ENCODE measurements around the gene ZNF423. TPM values are rescaled to one million over a fixed set of nuclear protein-coding genes. Genes with fewer than 3 reads are reported as not detected.

Gene ZNF423
- total RNA-seq, 1 experiment from 2014 or later: 0.20 TPM

GRCh38 chr16:49530427-49530970, 325.4 kb downstream of the ZNF423 start:
- ChIA-PET CTCF (interaction anchor here (0.6 kb wide), 1 partner anchor 38 kb away, joined by 3 read pairs; no protein-coding TSS in a partner anchor), POLR2A (no interaction called here)
- Histone ChIP-seq H3K4me1 (no peaks in the 10 kb centered on the region), H3K27me3 (replicated peaks; ENCODE audit: control insufficient read depth, insufficient read depth, low read length) (peaks cover 1% of the 10 kb centered on the region), H3K9me3 (no peaks in the 10 kb centered on the region), H3K36me3 (ENCODE audit: control insufficient read depth, insufficient read depth, low read length) (no peaks in the 10 kb centered on the region), H3K4me3 (ENCODE audit: low read depth, low read length) (no peak overlapping the region)
- H3K36me3 Mint-ChIP-seq (ENCODE audit: insufficient read depth, unreplicated experiment): no peaks in the 10 kb centered on the region
- H3K4me3 Mint-ChIP-seq (ENCODE audit: unreplicated experiment): no peak overlapping the region
- H3K9me3 Mint-ChIP-seq (ENCODE audit: unreplicated experiment): no peaks in the 10 kb centered on the region
- no TSS peak for BruUV-seq (replicated peaks)
- DNase-seq: no peak
- H3K4me1 Mint-ChIP-seq (ENCODE audit: low read depth, unreplicated experiment): no peaks in the 10 kb centered on the region
- TF ChIP-seq, protein P1, sequence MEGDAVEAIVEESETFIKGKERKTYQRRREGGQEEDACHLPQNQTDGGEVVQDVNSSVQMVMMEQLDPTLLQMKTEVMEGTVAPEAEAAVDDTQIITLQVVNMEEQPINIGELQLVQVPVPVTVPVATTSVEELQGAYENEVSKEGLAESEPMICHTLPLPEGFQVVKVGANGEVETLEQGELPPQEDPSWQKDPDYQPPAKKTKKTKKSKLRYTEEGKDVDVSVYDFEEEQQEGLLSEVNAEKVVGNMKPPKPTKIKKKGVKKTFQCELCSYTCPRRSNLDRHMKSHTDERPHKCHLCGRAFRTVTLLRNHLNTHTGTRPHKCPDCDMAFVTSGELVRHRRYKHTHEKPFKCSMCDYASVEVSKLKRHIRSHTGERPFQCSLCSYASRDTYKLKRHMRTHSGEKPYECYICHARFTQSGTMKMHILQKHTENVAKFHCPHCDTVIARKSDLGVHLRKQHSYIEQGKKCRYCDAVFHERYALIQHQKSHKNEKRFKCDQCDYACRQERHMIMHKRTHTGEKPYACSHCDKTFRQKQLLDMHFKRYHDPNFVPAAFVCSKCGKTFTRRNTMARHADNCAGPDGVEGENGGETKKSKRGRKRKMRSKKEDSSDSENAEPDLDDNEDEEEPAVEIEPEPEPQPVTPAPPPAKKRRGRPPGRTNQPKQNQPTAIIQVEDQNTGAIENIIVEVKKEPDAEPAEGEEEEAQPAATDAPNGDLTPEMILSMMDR (IDR thresholded peaks at IDR 0.05; ENCODE audit: insufficient read depth in 1 of 2, low read depth in 1 of 2, low read length in 1 of 2, severe bottlenecking in 1 of 2, unreplicated experiment in 1 of 2): no peak
- intact Hi-C loops (cut with micrococcal nuclease; ENCODE audit: unreplicated experiment): no loop called here
- H3K27me3 Mint-ChIP-seq (ENCODE audit: insufficient read depth, unreplicated experiment): peaks cover 32% of the 10 kb centered on the region
- H3K27ac Mint-ChIP-seq (ENCODE audit: unreplicated experiment): no peak overlapping the region

DNA sequence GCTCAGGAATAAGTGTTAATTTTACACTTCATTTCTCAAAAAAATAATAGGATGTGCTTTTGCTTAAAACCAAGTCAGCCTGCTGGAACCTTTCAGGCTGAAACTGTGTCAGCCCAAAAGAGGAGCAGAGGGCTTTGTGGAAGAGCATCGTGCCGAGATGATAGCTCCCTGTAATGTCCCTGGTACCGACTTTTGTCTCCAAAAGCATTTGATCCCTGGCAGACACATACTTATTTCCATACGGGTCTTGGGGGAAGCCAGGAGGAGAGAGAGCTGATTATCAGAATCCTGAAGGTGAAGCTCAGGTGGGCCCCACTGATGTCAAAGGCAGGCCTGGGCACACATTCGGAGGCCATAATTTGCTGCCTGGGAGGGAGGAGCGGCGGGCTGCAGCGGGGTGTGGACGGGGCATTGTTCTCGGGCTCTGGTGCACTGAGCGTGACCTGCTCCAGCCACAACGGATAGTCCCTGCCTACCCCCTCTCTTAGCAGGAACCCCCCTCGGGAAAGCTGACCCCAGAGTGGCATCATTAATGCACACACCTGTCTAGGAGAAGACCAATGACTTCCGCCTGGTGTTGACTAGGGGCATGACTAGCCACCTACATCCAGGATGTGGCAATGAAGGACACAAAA, 326.4 kb downstream of the ZNF423 start:
- Histone ChIP-seq H3K4me1 (no peaks in the 10 kb centered on the region), H3K9me3 (no peaks in the 10 kb centered on the region), H3K4me3 (ENCODE audit: low read depth, low read length) (no peak overlapping the region), H3K27me3 (replicated peaks; ENCODE audit: control insufficient read depth, insufficient read depth, low read length) (peaks cover 1% of the 10 kb centered on the region), H3K36me3 (ENCODE audit: control insufficient read depth, insufficient read depth, low read length) (no peaks in the 10 kb centered on the region)
- BruUV-seq (replicated peaks): no TSS peak
- DNase-seq: no peak
- intact Hi-C loops (cut with micrococcal nuclease; ENCODE audit: unreplicated experiment): no loop called here
- H3K9me3 Mint-ChIP-seq (ENCODE audit: unreplicated experiment): no peaks in the 10 kb centered on the region
- H3K4me1 Mint-ChIP-seq (ENCODE audit: low read depth, unreplicated experiment): no peaks in the 10 kb centered on the region
- ChIA-PET POLR2A (no interaction called here), CTCF (interaction anchor here (0.6 kb wide), 1 partner anchor 37 kb away, joined by 3 read pairs; no protein-coding TSS in a partner anchor)
- peaks cover 27% of the 10 kb centered on the region for H3K27me3 Mint-ChIP-seq (ENCODE audit: insufficient read depth, unreplicated experiment)
- H3K27ac Mint-ChIP-seq (ENCODE audit: unreplicated experiment): no peak overlapping the region
- H3K36me3 Mint-ChIP-seq (ENCODE audit: insufficient read depth, unreplicated experiment): no peaks in the 10 kb centered on the region
- H3K4me3 Mint-ChIP-seq (ENCODE audit: unreplicated experiment): no peak overlapping the region
- TF ChIP-seq, protein P1 (IDR thresholded peaks at IDR 0.05; ENCODE audit: insufficient read depth in 1 of 2, low read depth in 1 of 2, low read length in 1 of 2, severe bottlenecking in 1 of 2, unreplicated experiment in 1 of 2): no peak

DNA sequence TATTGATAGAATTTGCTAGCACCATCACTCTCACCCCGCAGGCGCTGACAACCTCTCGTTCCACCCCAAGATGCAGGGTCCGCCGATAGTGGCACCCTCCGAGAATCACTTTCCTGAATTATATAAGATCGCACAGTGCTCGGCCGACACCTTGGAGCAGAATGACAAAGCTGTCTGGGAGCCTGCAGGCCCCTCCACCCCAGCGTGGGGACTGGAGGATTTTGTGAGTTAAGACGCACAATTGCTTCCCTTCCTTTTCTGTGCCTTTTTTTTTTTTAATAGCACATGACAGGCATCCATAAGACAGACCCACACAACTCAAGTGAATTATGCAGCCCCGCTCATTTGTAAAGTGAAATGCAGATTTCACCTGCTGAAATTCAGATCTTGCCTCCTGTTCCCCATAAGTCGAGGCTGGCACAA, 327.0 kb downstream of the ZNF423 start:
- H3K27me3 Mint-ChIP-seq (ENCODE audit: insufficient read depth, unreplicated experiment): peaks cover 27% of the 10 kb centered on the region
- no peaks in the 10 kb centered on the region for H3K4me1 ChIP-seq
- no peaks in the 10 kb centered on the region for H3K4me1 Mint-ChIP-seq (ENCODE audit: low read depth, unreplicated experiment)
- H3K27me3 ChIP-seq (replicated peaks; ENCODE audit: control insufficient read depth, insufficient read depth, low read length): peaks cover 1% of the 10 kb centered on the region
- CTCF ChIA-PET: no interaction called here
- no peaks in the 10 kb centered on the region for H3K36me3 ChIP-seq (ENCODE audit: control insufficient read depth, insufficient read depth, low read length)
- H3K4me3 ChIP-seq (ENCODE audit: low read depth, low read length): no peak overlapping the region
- no peaks in the 10 kb centered on the region for H3K9me3 Mint-ChIP-seq (ENCODE audit: unreplicated experiment)
- H3K27ac Mint-ChIP-seq (ENCODE audit: unreplicated experiment): no peak overlapping the region
- no peak for DNase-seq
- no TSS peak for BruUV-seq (replicated peaks)
- H3K9me3 ChIP-seq: no peaks in the 10 kb centered on the region
- H3K4me3 Mint-ChIP-seq (ENCODE audit: unreplicated experiment): no peak overlapping the region
- H3K36me3 Mint-ChIP-seq (ENCODE audit: insufficient read depth, unreplicated experiment): no peaks in the 10 kb centered on the region
- POLR2A ChIA-PET: no interaction called here
- intact Hi-C loops (cut with micrococcal nuclease; ENCODE audit: unreplicated experiment): no loop called here
- TF ChIP-seq, protein P1 (IDR thresholded peaks at IDR 0.05; ENCODE audit: insufficient read depth in 1 of 2, low read depth in 1 of 2, low read length in 1 of 2, severe bottlenecking in 1 of 2, unreplicated experiment in 1 of 2): no peak
